OCI-LY7 (cell line): ENCODE results near the gene FRS2.

Experiments used
- CTCF ChIP-seq: fragments of 200-600 bp; sonication (generic); conservative IDR thresholded peaks from 2 replicates; pipeline ENCODE4 v1.5.1; 2014; ENCODE audit warnings: mild to moderate bottlenecking, antibody characterized with exemption, low read length, moderate library complexity, mixed read lengths
- EZH2phosphoT487 ChIP-seq: fragments of 200-600 bp; sonication (generic); IDR thresholded peaks from 2 replicates; pipeline ENCODE4 v1.6.1; 2018; ENCODE audit warnings: low read depth, borderline replicate concordance, mild to moderate bottlenecking, mixed run types, antibody characterized with exemption, low read length, moderate library complexity, mixed read lengths

- no peak for TF ChIP-seq CTCF
- no peak for TF ChIP-seq EZH2phosphoT487
These were observed 5.8 kb upstream of the FRS2 start for GRCh38 chr12:69464428-69464827.
